Activated naive CD8-positive, alpha-beta T cell treated with anti-CD3 and anti-CD28 coated beads, Interleukin-2, amount 50 U/mL, for 24 hours (primary cell): Measurements from ENCODE around the gene FAM168B.

ENCODE experiments used
- ATAC-seq: fragments of 150-1000 bp; cut with Tn5 transposase; one replicate; pipeline ENCODE4 v1.10.0; 2021
- DNase-seq: peaks from one replicate; pipeline ENCODE4 v3.0.0; 2021
- H3K27ac Mint-ChIP-seq: one replicate; pipeline ENCODE4 v1.8.0; 2021; ENCODE audit warnings: mild to moderate bottlenecking, mixed read lengths
- H3K27me3 Mint-ChIP-seq: one replicate; pipeline ENCODE4 v1.8.0; 2021; ENCODE audit warnings: mixed read lengths
- H3K36me3 Mint-ChIP-seq: one replicate; pipeline ENCODE4 v1.8.0; 2021; ENCODE audit warnings: low read depth, mixed read lengths
- H3K4me1 Mint-ChIP-seq: one replicate; pipeline ENCODE4 v1.8.0; 2021; ENCODE audit warnings: mixed read lengths
- H3K4me3 Mint-ChIP-seq: one replicate; pipeline ENCODE4 v1.8.0; 2021; ENCODE audit warnings: mild to moderate bottlenecking, moderate library complexity, mixed read lengths
- H3K9me3 Mint-ChIP-seq: one replicate; pipeline ENCODE4 v1.8.0; 2021; ENCODE audit warnings: mixed read lengths

FAM168B gene

GRCh38 chr2:131054488-131054887 is 38.8 kb downstream of the FAM168B start:
- no peaks in the 10 kb centered on the region for H3K9me3 Mint-ChIP-seq
- no peak overlapping the region for H3K4me3 Mint-ChIP-seq
- H3K4me1 Mint-ChIP-seq = peaks cover 2% of the 10 kb centered on the region
- peaks cover 50% of the 10 kb centered on the region for H3K36me3 Mint-ChIP-seq
- ATAC-seq (no peak), DNase-seq (no peak)
- H3K27ac Mint-ChIP-seq = no peak overlapping the region
- no peaks in the 10 kb centered on the region for H3K27me3 Mint-ChIP-seq

GRCh38 chr2:131052741-131053263 is 40.5 kb downstream of the FAM168B start:
- Mint-ChIP-seq H3K36me3 (peaks cover 45% of the 10 kb centered on the region), H3K4me3 (no peak overlapping the region), H3K4me1 (peaks cover 2% of the 10 kb centered on the region), H3K27me3 (no peaks in the 10 kb centered on the region), H3K27ac (no peak overlapping the region), H3K9me3 (no peaks in the 10 kb centered on the region)
- no peak for DNase-seq
- ATAC-seq = no peak

- Mint-ChIP-seq H3K9me3 (no peaks in the 10 kb centered on the region), H3K4me3 (no peak overlapping the region), H3K27me3 (no peaks in the 10 kb centered on the region), H3K36me3 (peaks cover 40% of the 10 kb centered on the region), H3K27ac (no peak overlapping the region), H3K4me1 (no peaks in the 10 kb centered on the region)
- DNase-seq (no peak), ATAC-seq (no peak)
These were observed 42.4 kb downstream of the FAM168B start for GRCh38 chr2:131050896-131051295.

GRCh38 chr2:131049150-131049718 is 44.0 kb downstream of the FAM168B start:
- H3K4me3 Mint-ChIP-seq = no peak overlapping the region
- H3K4me1 Mint-ChIP-seq = no peaks in the 10 kb centered on the region
- DNase-seq = no peak
- ATAC-seq = no peak
- H3K36me3 Mint-ChIP-seq = peaks cover 29% of the 10 kb centered on the region
- no peaks in the 10 kb centered on the region for H3K27me3 Mint-ChIP-seq
- H3K27ac Mint-ChIP-seq = no peak overlapping the region
- no peaks in the 10 kb centered on the region for H3K9me3 Mint-ChIP-seq

- Mint-ChIP-seq H3K36me3 (peaks cover 28% of the 10 kb centered on the region), H3K4me1 (no peaks in the 10 kb centered on the region), H3K4me3 (no peak overlapping the region), H3K27me3 (no peaks in the 10 kb centered on the region), H3K9me3 (no peaks in the 10 kb centered on the region), H3K27ac (no peak overlapping the region)
- no peak for ATAC-seq
- no peak for DNase-seq
These were observed 44.6 kb downstream of the FAM168B start for GRCh38 chr2:131048641-131049040.

- Mint-ChIP-seq H3K4me1 (no peaks in the 10 kb centered on the region), H3K4me3 (no peak overlapping the region), H3K9me3 (no peaks in the 10 kb centered on the region), H3K27ac (no peak overlapping the region), H3K36me3 (peaks cover 25% of the 10 kb centered on the region), H3K27me3 (no peaks in the 10 kb centered on the region)
- ATAC-seq (no peak), DNase-seq (no peak)
These were observed 45.2 kb downstream of the FAM168B start for GRCh38 chr2:131047920-131048560.

GRCh38 chr2:131046918-131047652 is 46.2 kb downstream of the FAM168B start:
- no peak overlapping the region for H3K4me3 Mint-ChIP-seq
- no peak overlapping the region for H3K27ac Mint-ChIP-seq
- peaks cover 17% of the 10 kb centered on the region for H3K36me3 Mint-ChIP-seq
- DNase-seq = no peak
- ATAC-seq = no peak
- peaks cover 3% of the 10 kb centered on the region for H3K4me1 Mint-ChIP-seq
- no peaks in the 10 kb centered on the region for H3K27me3 Mint-ChIP-seq
- no peaks in the 10 kb centered on the region for H3K9me3 Mint-ChIP-seq

GRCh38 chr2:131046028-131046917 is 47.0 kb downstream of the FAM168B start:
- H3K36me3 Mint-ChIP-seq = peaks cover 10% of the 10 kb centered on the region
- ATAC-seq (no peak), DNase-seq (no peak)
- H3K4me3 Mint-ChIP-seq = no peak overlapping the region
- no peaks in the 10 kb centered on the region for H3K9me3 Mint-ChIP-seq
- no peaks in the 10 kb centered on the region for H3K27me3 Mint-ChIP-seq
- H3K27ac Mint-ChIP-seq = no peak overlapping the region
- H3K4me1 Mint-ChIP-seq = peaks cover 10% of the 10 kb centered on the region

- Mint-ChIP-seq H3K4me1 (peaks cover 18% of the 10 kb centered on the region), H3K27me3 (no peaks in the 10 kb centered on the region), H3K27ac (no peak overlapping the region), H3K9me3 (no peaks in the 10 kb centered on the region), H3K36me3 (peaks cover 7% of the 10 kb centered on the region), H3K4me3 (no peak overlapping the region)
- no peak for ATAC-seq
- DNase-seq = no peak
These were observed 47.8 kb downstream of the FAM168B start for GRCh38 chr2:131045286-131046027.

- ATAC-seq (no peak), DNase-seq (no peak)
- Mint-ChIP-seq H3K27ac (no peak overlapping the region), H3K27me3 (peaks cover 2% of the 10 kb centered on the region), H3K4me1 (peaks cover 24% of the 10 kb centered on the region), H3K36me3 (peaks cover 7% of the 10 kb centered on the region), H3K4me3 (no peak overlapping the region), H3K9me3 (no peaks in the 10 kb centered on the region)
These were observed 48.5 kb downstream of the FAM168B start for GRCh38 chr2:131044757-131045150.

GRCh38 chr2:131044075-131044756 is 49.0 kb downstream of the FAM168B start:
- Mint-ChIP-seq H3K4me3 (no peak overlapping the region), H3K27ac (no peak overlapping the region), H3K27me3 (peaks cover 2% of the 10 kb centered on the region), H3K9me3 (no peaks in the 10 kb centered on the region), H3K36me3 (peaks cover 7% of the 10 kb centered on the region), H3K4me1 (peaks cover 29% of the 10 kb centered on the region)
- no peak for ATAC-seq
- DNase-seq = no peak

- Mint-ChIP-seq H3K4me3 (no peak overlapping the region), H3K9me3 (no peaks in the 10 kb centered on the region), H3K27me3 (peaks cover 2% of the 10 kb centered on the region), H3K36me3 (peaks cover 7% of the 10 kb centered on the region), H3K4me1 (peaks cover 31% of the 10 kb centered on the region), H3K27ac (no peak overlapping the region)
- DNase-seq (no peak), ATAC-seq (no peak)
These were observed 49.8 kb downstream of the FAM168B start for GRCh38 chr2:131043199-131044074.
